ENCODE data around the gene ZPR1. TPM values are rescaled to one million over a fixed set of nuclear protein-coding genes. Genes with fewer than 3 reads are reported as not detected.
A peak's percentile ranks its signal among the peaks of the same experiment; 100 is the strongest.

ZPR1 gene
- total RNA-seq, 6 experiments from 2014 or later, result 17.9 to 86.6 (median 30.2) TPM

DNA sequence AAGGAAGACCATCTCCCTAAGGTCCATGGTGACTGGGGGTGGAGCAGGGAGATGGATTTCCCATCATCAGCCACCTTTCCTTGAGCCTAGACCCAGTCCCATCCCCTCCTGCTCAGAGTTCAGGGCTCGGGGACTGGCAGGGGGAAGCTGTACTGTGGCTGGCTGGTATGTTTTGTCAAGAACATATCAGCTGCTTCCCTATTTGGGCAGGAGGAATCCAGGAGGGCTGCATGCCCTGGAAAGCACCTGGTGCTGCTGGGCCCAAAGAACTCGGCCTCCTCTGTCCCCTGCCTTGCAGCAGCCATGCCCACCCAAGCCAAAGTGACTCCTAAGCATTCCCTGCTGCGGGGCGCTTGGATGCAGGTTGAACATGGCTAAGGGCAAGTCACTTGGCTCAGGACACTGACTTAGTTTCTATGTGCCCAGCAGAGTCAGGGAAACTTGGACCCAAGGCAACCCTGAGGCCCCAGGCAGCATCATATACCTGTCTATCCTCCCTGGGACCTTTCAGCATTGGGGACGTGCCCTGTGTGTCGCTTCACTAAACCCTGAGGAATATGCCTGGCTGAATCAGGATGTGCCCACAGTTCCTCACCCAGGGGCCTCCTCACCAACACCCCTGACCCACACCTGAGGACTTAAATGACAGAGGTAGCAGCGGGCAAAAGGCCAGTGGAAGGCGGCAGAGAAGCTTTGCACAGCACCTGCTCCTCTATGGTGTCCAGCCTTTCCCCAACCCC is 58.2 kb downstream of the ZPR1 start:
- no peaks in the 10 kb centered on the region for H3K36me3 ChIP-seq
- TF ChIP-seq, protein P1, sequence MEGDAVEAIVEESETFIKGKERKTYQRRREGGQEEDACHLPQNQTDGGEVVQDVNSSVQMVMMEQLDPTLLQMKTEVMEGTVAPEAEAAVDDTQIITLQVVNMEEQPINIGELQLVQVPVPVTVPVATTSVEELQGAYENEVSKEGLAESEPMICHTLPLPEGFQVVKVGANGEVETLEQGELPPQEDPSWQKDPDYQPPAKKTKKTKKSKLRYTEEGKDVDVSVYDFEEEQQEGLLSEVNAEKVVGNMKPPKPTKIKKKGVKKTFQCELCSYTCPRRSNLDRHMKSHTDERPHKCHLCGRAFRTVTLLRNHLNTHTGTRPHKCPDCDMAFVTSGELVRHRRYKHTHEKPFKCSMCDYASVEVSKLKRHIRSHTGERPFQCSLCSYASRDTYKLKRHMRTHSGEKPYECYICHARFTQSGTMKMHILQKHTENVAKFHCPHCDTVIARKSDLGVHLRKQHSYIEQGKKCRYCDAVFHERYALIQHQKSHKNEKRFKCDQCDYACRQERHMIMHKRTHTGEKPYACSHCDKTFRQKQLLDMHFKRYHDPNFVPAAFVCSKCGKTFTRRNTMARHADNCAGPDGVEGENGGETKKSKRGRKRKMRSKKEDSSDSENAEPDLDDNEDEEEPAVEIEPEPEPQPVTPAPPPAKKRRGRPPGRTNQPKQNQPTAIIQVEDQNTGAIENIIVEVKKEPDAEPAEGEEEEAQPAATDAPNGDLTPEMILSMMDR (IDR thresholded peaks at IDR 0.05), result no peak
- TF ChIP-seq POLR2A (IDR thresholded peaks at IDR 0.05), result no peak
- peaks cover 0 to 12% (median 0%) of the 10 kb centered on the region in 4 donors for H3K4me1 ChIP-seq
- WGBS (ENCODE audit: insufficient coverage, low coverage, low lambda C conversion rate, missing lambda C conversion rate), result no CpG with 5 or more reads among the region's 8 CpGs
- H3K9me3 ChIP-seq, result no peaks in the 10 kb centered on the region
- ATAC-seq (no peak), DNase-seq (no peak)
- no peak overlapping the region for H3K27ac ChIP-seq
- intact Hi-C loops (cut with DNase I), result no loop called here
- no peaks in the 10 kb centered on the region for H3K27me3 ChIP-seq
- no peak overlapping the region for H3K4me3 ChIP-seq

DNA sequence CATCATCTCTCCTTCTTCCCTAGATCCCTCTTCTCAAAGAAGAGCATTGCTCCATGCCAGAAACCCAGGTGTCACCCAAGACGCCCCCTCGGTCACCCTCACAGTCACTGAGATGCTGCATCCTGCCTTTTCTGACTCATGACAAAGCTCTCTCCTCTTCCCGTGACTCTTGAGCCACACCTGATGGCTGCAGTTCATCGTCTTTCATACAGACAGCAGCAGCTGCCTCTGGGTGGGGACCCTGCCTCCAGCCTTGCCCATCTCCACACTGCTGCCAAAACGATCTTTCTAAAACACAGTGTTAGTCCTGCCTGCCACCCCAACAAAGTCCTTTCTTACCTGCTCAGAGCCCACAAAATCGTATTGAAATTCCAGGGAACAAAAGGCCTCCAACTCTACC is 59.8 kb downstream of the ZPR1 start:
- Histone ChIP-seq H3K9me3 (no peaks in the 10 kb centered on the region), H3K27me3 (no peaks in the 10 kb centered on the region), H3K27ac (no peak overlapping the region), H3K4me3 (no peak overlapping the region), H3K36me3 (no peaks in the 10 kb centered on the region), H3K4me1 (peaks cover 0 to 8% (median 0%) of the 10 kb centered on the region in 4 donors)
- TF ChIP-seq, protein P1 (IDR thresholded peaks at IDR 0.05), result no peak
- intact Hi-C loops (cut with DNase I), result no loop called here
- WGBS (ENCODE audit: insufficient coverage, low coverage, low lambda C conversion rate, missing lambda C conversion rate), result 74% methylated on average over 6 of the region's 6 CpGs
- ATAC-seq (no peak), DNase-seq (no peak)

DNA sequence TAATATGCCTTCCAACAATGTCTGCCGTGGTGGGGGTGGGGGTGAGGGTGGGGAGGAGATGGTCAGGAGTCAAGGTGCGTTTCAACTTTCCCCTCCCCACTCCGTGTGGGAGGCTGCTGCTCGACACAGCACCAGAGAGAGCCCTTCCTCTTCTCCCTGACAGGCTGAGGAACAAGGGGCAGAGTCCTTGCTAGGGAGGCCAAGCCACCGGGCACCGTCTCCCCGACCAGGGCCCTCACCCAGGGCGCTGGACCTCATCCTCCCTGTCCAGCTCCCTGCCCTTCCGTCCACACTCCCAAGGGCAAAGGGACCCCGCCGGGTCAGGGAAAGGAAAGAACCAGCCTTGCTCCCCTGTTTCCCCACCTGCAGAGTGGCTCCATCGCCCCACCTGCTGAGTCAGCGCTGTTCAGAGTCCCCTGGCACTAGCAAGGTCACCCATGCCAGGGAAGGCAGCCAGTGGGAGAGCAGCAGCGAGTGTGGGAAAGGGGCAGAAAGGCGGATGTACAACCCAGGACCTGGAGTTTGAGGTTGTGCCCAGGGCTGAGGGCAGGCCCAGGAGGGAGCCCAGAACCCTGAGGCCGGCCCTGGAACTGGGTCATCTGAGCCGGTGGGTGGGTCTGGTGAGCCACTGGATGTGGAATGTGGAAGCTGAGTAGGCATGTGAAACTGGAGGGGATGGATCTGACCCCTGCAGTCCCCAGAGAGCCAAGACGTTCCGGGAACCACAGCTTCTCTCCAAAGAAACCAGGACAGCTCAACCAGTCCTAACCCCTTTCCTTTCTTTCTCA is 62.2 kb downstream of the ZPR1 start:
- H3K36me3 ChIP-seq, result no peaks in the 10 kb centered on the region
- H3K4me3 ChIP-seq, result peak overlapping the region in 2 of 3 donors; percentile 29 to 42
- no peak overlapping the region for H3K27ac ChIP-seq
- ATAC-seq, result peak; percentile 83 to 92 (median 86)
- no peaks in the 10 kb centered on the region for H3K9me3 ChIP-seq
- intact Hi-C loops (cut with DNase I), result no loop called here
- peaks cover 0 to 8% (median 0%) of the 10 kb centered on the region in 4 donors for H3K4me1 ChIP-seq
- TF ChIP-seq POLR2A (IDR thresholded peaks at IDR 0.05), result no peak
- TF ChIP-seq, protein P1 (IDR thresholded peaks at IDR 0.05), result no peak
- peak; percentile 67 to 92 (median 85) for DNase-seq
- 31% methylated on average over 3 of the region's 19 CpGs for WGBS (ENCODE audit: insufficient coverage, low coverage, low lambda C conversion rate, missing lambda C conversion rate)
- H3K27me3 ChIP-seq, result no peaks in the 10 kb centered on the region

DNA sequence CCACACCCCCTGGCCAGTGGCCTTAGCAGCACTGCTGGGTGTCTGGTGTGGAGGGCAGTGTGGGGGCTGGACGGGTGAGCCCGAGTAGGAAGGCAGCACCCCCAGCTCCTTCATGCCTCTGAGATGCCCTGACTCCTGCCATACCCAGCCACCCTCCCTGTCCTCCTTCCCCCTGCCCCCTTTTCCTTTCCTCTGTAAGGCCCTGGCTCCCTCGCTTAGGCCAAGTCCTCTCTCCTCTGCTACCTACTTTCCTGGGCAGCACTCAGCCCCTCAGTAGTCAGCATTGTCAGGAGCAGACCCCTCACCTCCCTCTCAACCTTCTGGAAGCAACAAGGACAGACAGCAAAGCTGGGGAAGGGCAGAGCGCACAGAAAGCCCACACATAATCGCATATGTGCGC is 63.0 kb downstream of the ZPR1 start:
- no peaks in the 10 kb centered on the region for H3K27me3 ChIP-seq
- TF ChIP-seq, protein P1 (IDR thresholded peaks at IDR 0.05), result no peak
- TF ChIP-seq POLR2A (IDR thresholded peaks at IDR 0.05), result no peak

More for the DNA sequence above, 63.0 kb downstream of the ZPR1 start:
- Histone ChIP-seq H3K4me3 (no peak overlapping the region), H3K9me3 (no peaks in the 10 kb centered on the region), H3K36me3 (no peaks in the 10 kb centered on the region), H3K4me1 (peaks cover 0 to 8% (median 0%) of the 10 kb centered on the region in 4 donors), H3K27ac (no peak overlapping the region)
- DNase-seq (peak in 1 of 3 donors; percentile 27), ATAC-seq (no peak)
- intact Hi-C loops (cut with DNase I), result no loop called here
- 96% methylated on average over 3 of the region's 6 CpGs for WGBS (ENCODE audit: insufficient coverage, low coverage, low lambda C conversion rate, missing lambda C conversion rate)

Other genes with a start within 250 kb of the ZPR1 start
- gene BUD13, start 15.0 kb downstream of the ZPR1 start, total RNA-seq, result 1 to 10 TPM; 3.6 to 6.3 (median 5.0) TPM
- 1,000 to 10,000 TPM in 1 of 6 experiments, 100 to 1,000 TPM in 4, 10 to 100 TPM in 1; 57.8 to 1,064 (median 724) TPM for gene APOA5, start 3.9 kb upstream of the ZPR1 start, total RNA-seq
- 1,000 to 10,000 TPM in 2 of 6 experiments, 100 to 1,000 TPM in 2, 10 to 100 TPM in 2; 21.9 to 1,288 (median 117) TPM for gene APOA4, start 35.3 kb upstream of the ZPR1 start, total RNA-seq
- gene APOC3, start 41.9 kb upstream of the ZPR1 start, total RNA-seq, result over 10,000 TPM in 3 of 6 experiments, 1,000 to 10,000 TPM in 3; 4,225 to 15,106 (median 9,815) TPM
- gene APOA1, start 49.6 kb upstream of the ZPR1 start, total RNA-seq, result over 10,000 TPM in 2 of 6 experiments, 1,000 to 10,000 TPM in 4; 5,429 to 12,494 (median 8,679) TPM